ELR (cell line): ENCODE results near the gene MBP.

Experiments used
- DNase-seq: peaks from one replicate; pipeline ENCODE4 v3.0.0-alpha.2; 2015; ENCODE audit warnings: low read depth

The MBP gene

DNA sequence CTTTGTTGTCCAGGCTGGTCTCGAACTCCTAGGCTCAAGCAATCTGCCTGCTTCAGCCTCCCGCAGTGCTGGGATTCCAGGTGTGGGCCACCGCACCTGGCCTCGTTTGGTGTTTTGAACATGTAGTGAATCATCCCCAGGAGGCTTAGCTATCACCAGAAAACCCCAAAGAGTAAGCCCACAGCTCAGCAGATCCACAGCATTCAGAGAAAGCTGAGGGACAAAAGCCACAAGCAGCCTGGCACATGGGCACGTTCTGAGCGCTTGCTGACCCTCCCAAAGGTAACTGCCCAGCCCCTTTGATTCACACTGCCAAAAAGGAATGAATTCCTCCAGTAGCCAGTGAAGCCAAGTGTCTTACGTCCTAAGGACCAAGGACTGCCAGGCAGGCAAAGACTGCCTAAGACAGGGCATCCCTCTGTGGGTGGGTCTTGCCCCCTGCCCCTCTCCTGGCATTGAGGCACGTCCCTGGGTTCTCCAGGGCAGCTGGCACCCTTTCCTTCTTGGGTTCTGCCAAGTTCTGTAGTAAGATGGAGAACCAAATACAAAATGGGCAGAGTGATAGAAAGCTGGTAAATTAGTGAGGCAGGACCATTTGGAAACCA is 31.7 kb downstream of the MBP start:
- DNase-seq, result peak; percentile 13

DNA sequence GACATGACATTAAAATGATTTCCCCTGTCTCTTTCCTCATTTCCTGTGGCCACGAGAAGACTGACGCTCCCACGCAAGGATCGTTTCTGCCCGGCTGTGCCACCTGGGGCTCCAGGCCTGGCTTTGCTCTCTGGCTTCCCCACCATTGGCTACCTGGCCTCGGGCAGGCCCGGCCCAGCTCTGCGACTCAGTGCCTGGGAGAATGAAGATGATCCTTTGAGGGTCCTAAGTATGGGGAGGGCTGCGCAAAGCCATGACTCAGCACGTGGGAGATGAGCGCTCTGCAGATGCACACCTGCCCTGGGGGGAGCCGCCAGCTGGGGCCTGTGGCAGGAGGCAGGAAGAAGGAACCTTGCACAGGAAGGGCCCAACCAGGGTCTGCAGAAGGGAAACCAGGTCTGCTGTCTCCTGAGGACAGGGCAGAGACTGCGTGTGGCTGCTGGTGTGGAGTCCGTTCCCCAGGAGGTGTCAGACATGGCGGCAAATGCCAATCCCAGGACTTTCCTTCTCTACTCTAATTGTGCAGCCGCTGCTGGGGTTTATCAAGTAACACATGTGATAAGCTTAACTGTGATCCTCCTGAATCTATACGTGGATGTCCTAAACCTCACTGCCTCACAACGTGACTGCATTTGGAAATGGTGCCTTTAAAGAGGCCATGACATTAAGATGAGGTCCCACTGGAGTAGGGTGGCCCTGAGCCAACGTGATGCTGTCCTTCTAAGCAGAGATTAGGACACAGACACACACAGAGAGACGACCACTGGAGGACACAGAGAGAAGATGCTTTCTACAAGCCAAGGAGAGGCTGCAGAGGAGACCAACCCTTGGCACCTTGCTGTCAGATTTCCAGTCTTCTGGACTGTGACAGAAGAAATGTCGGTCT is 32.9 kb downstream of the MBP start:
- no peak for DNase-seq

DNA sequence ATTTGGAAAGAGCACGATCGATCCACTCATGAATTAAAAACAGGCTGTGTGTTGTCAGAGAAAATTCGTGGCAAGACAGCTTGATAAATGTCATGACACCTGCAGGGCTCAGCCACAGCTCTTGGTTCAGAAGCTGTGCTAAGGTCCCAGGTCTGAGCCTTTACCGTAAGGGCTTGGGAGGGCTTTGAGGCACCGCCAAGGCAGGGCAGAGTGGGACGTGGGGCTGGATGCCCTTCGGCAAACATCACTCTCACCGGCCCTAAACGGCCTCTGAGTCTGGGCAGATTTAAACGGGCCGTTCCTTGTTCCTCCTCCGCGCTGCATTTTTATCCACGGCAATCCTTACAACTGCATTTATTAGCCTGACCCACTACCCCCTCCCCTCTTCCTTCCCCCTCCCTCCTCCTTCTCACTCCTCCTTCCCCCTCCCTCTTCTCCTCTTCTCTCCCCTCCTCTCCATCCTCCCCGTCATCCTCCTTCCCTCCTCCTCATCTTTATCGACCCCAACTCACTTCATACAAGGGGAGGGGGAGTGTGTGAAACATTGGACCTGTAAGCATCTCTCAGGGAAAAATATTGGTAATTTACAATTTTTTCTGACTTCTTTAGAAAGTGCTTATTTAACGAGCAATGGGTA is 33.9 kb downstream of the MBP start:
- DNase-seq, result no peak

DNA sequence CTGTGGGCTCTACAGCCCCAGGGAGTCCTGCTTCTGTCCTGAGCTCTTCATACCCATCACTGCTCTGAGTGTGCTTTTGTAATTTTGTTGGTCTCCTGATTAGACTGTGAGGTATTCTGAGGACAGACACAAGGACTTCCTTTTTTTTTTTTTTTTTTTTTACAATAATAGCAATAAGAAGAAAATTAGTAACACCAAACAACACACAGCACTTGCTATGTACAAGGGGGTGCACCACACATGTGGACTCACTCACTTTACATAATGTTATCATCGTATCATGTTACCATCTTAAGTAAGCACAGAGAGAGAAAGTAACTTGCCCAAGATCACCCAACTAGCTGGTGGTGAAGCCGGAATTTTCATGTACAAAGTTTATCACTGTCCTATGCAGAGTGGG is 34.6 kb downstream of the MBP start:
- peak; percentile 40 for DNase-seq

DNA sequence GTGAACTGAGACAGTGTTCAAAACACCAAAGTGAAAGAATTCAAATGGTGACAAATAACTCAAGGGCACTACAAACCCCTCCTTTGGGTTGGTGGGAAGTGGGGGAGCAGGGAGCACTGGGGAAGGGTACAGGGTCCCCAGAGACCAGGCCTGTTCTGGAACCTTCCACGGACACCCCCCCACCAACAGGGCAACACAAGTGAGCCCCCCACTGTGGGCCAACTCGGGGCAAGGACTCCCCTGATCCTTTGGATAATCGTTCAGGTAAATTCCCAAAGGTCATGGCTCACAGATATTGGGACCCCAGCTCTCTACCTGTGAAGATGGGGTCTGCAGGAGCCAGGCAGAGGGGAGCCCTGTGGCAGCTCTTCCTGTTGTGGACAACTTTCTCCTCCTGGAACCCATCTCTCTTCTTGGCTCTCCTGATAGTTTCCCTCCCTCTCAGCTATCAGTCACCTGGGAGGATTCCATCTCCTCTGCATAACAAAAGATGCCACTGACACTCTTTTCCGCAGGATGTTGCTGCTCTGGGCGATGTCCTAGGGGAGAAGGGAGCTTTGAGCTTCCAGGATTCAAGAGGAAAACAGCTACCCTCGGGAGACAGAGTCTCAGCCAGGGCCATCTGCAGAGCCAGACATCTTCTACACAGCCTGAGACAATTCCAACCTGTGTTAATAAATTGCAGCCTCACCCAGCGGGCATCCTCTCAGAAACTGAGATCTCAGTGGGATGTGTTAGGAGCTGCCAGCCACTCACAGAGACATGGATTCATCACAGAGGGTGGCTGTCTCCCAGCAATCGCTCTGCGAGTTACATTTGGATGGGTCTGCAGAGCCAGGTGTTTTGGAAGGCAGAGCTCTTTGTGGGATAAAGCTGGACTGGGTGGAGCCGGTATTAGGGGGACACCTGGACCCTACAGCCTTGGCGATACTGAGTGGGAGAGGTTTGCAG is 35.4 kb downstream of the MBP start:
- DNase-seq, result no peak

DNA sequence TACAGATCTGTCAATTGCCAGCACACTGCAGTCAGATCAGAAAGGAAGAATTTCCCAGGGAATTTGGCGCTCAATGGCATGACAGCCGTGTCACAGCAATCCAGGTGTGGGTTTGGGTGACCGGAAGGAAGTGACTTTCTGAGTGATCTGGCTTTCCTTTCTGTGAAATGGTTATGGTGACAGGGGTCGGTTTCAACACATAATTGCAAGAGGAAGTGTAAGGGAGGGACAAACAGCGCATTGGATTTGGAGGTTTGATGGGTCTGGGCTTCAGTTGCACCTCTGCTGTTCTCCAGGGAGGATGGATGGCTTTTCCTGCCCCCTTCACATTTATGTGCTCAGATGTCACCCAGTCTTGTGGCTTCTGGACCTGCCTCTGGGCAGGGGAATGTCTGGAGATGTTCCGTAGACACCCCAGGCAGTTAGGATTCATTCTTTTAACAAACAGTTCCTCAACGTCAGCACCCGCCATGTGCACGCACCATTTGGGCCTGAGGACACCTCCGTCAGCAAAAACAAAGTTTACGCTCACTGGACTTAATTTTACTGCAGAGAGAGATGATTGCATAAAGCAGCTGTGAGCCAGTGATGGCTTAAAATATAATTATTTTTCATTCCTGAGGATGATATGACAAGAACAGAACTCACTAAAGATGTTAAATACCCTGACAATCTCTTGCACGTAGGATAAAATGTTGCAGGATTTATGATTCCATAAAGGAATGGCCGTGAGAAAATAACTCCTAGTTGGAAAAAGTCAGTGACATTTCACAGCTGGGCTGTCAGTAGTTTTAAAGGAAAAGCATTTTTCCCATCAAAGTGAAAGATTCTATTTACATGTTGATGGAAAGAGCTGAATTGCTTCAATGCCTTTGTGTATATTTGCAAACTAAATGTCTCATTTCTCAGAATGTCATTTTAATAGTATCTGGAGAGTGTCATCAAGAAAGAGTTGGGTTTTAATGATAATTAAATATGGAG is 36.9 kb downstream of the MBP start:
- DNase-seq, result no peak

DNA sequence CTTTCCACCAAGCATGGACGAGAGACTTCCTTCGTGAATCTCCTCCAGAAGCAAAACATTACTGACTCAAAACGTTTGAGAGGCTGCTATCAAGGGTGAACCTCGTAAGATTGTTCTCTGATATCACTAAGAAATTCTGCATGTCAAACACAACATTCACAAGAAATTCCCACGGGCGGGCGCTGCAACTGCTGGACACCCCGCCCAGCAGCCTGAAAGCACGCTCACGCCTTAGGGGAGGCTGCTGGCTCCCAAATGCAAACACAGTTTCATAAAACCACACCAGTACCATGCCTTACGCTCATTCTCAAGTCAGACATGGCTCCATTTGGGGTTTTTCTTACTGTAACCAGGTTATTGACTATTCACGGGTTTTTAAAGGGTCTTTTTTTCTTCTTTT is 39.0 kb downstream of the MBP start:
- DNase-seq, result no peak

DNA sequence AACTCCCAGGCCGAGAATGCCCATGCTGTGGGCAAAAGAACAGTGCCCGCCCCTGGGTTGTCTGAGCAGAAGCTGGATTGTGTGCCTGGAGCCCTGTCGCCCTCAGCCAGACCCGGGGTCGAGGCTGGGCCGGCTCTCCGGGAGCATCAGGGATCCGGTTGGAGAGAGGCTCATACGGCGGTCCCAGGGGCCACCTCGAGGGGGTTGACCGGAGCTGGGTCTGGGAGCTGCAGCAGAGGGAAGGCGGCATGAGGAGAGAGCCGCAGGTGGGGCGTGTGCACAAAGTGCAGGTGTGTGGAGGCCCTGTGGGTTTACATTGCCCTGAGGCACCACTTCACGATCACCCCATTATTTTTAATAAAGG is 39.5 kb downstream of the MBP start:
- no peak for DNase-seq

DNA sequence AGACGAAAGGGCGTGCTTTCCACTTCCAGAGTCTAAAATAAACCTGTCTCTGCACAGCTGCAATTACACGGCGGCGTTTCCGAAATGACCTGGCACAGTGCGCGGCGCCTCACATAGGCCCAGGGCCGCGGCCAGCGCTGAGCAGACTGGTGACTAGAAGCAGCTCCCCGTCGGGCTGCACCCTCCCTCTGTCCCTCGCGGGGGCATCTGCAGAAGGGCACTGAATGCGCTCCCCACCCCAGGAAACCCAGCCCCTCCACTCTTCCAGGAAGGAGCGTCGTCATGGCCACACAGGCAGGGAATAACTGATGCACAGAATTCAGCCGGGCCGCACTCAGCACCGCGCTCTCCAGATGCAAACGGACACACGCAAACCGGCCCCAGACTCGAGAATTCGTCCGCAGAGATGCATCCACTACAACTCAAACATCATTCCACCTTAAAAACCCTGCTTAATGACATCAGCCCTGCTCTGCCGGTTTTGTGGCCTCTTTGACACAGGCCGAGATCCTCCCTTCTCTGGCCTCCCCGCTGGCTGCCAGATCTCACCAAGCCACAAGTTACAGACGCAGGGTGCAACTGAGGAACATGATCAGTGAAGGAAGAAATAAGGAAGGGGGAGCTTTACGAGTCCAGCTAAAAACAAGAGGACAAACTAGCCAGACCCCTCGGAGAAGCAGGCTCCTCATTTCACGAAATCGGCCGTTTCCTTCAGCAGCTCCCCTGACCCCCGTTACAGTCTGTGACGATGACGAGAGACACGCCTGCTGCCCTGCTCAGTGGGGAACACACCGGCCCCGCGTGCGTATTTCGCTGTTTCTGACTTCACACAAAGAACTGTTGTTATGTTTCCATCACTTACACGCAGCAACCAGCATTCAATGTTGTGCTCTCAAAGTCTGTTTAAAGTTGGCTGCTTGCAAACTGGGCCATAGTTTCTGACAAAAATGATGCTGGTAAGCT is 40.2 kb downstream of the MBP start:
- no peak for DNase-seq

DNA sequence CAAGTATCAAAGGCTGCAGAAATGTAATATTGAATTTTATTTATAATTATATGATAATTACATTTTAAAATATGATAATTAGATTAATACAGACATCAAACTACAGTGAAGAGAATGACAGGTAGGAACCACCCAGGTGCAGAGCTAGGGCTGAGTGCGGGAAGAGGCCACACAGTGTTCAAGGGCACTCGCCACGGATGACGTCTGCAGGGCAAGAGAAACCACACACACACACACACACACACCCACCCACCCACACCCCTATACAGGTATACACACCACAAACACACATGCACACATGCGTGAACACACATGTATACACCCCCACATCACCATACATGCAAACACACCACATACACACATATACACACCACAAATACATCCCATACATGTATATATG is 41.2 kb downstream of the MBP start:
- DNase-seq, result no peak

DNA sequence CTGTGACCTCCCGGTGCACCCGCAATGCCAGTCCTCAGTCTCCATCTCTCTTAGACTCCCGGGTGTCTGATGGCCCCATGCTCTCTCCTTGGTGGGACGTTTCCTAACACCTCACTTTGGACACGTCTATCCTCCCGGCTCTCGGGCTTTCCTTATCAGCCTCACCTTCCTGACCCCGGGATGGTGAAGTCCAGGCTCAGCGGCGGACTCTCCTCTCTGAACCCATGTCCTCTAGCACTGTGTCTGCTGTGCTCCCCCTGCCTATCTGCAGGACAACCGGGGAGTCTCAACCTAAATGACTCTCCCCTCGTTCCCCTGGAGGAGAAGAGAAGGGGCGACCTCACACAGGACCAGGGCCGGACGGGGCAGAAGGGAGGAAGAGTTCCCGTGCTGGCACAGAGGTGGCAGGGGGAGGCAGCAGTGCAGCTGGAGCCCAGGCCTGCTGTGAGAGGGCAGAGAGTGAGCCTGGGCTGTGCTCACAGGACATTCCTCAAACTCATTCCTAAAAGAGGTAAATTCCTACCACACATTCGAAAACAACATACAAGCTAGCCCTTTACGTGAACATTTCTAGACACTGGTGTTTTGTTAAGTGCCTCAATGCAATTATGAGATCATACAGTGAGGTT is 41.9 kb downstream of the MBP start:
- no peak for DNase-seq

DNA sequence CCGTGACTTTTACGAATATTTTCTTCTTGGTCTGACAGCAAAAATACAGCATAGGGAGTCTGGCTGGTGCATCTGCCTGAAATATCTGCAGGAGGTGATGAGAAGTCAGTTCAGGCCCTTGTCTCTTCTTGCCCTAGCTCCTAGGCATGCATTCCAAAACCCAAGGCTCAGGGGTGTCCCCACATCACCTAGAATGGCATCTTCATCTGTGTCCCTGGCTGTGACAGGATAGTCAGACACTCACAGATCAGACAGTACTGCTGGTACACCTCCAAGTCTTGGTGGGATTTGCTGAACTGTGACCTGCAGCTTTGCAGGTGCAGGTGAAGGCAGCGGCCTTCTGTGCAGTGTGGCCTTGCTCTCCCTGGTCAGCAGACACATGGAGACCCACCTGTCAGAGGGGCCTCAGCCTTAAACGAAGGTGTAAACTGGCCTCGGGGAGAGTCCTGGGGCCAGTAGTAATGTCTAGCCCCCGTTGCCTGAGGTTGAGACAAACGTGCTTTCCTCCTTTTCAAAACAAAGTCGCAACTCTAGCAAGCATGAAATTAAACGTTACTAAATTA is 42.8 kb downstream of the MBP start:
- DNase-seq, result no peak

DNA sequence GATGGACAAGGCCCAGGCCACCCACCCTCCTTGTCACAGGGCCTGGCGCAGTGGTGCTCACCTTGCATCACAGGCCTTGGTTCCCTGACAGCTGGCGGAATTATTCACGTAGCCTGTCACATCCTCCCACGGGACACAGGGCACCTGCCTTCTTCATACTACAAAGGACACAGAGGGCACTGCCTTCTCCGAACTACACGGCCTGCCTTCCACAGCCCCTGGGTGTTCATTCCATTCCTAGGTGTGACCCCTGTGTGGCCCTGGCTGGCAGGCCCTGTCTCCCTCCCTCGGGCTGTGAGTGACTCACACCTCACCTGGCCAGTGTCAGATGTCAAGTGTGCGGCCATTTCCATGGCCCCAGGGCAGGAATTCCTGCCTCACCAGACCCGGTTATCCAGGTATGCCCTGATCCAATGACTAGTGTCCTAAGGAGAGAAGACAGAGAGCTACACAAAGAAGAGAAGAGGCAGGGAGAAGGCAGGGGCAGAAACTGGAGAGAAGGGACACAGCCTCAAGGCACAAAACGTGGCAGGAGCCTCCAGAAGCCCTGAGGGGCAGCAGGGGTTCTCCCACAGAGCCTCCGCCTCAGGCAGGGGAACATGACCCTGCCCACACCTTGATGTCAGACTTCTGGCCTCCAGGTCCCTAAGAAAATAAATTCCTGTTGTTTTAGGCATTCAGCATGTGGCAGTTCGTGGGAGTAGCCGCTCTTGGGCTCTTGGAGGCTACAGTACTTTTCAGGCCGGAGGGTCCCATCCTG is 43.4 kb downstream of the MBP start:
- no peak for DNase-seq

DNA sequence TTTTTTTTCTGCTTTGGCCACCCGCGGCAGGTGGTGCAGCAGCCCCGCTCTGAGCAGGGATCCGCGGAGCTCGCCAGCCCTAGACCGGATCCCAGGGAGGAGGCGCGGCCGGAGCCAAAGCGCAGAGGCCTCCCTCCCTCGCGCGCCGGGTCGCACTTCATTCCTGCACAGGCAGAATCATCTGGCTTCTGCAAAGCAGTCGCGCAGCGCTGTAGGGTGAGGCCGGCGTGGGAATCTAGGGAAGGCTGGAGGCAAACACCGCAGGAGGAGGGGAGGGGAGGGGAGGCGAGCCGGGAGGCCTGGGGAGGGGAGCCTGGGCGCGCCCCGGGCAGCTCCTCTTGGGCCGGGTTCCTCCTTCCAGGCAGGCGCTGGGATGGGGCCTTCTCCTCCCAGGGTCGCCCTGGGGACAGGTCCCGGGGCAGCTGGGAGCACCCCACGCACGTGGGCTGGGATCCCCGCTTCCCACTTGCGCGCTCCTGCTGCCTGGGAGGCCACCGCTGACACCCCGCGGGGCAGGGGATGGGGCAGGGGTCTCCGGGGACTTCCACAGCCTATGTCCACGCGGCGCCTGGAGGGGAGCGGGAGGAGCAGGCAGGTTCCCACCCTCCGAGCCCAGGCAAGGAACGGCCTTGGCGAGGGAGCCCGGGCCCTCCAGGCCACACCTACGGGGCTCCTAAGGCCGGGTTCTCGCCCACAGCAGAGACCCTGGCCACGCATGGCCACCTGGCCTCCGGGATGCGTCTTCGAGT is 45.0 kb downstream of the MBP start:
- no peak for DNase-seq

DNA sequence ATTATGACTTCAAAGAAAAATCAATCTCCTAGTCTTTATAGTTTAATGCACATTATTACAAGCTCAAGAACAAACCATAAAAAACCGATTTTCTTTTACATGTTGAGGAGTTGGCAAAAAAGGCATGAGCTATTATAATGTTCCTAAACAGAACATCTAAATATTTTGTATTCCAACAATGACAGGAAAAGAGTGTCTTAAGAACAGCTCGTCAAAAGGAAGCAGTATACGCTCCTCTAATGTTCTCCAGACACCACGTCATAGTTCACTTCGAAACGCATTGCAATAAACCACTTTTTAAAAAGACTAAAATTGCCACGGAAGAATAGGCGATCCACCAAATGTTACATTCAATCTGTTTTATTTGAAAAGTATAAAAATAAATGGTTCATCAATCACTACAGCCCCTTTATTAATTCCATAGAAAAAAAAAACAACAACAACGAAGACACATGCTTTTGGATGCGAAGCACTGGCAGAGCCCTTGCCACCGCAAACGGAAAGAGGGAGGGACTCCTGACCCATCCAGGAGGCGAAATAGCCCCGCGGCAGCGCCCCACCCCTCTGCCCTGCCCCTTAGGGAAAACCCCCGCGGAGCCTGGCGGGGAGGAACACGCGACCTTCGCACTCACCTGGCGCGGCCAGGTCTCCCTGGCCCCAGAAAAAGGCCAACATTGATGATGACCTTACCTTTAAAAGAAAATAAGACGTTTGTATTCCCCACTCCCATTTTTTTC is 45.8 kb downstream of the MBP start:
- no peak for DNase-seq

DNA sequence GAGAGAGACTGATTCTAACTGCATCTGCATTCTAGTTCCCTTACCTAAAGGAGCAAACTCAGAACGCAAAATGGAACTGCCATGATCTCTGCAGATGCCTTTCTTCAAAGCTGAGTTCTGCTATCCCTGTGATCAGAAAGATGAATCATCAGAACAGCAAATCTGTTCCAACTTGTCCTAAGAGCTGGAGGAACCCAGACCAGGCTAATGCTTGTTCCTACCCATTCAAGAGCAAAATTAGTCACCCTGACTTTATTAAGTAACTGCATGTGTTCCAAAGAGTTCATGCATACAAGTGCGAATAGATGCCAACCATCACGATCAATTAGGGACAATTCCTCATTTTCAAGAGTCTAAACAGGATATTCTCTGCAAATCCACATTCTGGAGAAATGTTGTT is 46.5 kb downstream of the MBP start:
- DNase-seq, result peak; percentile 70

DNA sequence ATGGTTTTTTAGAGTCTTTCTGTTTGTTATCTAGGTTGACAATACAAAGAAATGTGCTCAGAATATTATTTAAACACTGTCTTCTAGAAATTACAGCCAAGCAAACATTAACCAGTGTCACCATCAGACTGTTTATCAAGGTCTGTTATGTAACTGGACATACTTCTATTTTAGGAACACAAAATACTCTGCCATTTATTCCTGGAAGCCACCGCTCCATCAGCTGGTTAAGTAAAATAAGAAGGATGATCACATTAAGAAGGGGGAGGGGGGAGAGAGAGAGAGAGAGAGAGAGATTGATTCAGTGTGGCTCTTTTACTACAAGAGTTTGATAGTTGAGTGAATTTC is 47.9 kb downstream of the MBP start:
- no peak for DNase-seq
